ENCODE data around the gene HS2ST1. TPM values are rescaled to one million over a fixed set of nuclear protein-coding genes. Genes with fewer than 3 reads are reported as not detected.
"Not testable (repeated sequence)": the region's sequence is repeated elsewhere in the genome, so short reads cannot be mapped to it uniquely, and the experiment has no call there.

The HS2ST1 gene
- total RNA-seq, 2 experiments from 2014 or later, result 13.9 to 17.0 TPM

- Mint-ChIP-seq H3K4me3 (no peak overlapping the region), H3K36me3 (peaks cover 1% of the 10 kb centered on the region), H3K27me3 (no peaks in the 10 kb centered on the region), H3K9me3 (ENCODE audit: low read depth) (no peaks in the 10 kb centered on the region), H3K27ac (no peak overlapping the region), H3K4me1 (peaks cover 2% of the 10 kb centered on the region)
- ATAC-seq, result no peak
- CTCF ChIA-PET, result no interaction called here
- DNase-seq, result no peak
These were observed 110.6 kb downstream of the HS2ST1 start for GRCh38 chr1:87024936-87025540.

DNA sequence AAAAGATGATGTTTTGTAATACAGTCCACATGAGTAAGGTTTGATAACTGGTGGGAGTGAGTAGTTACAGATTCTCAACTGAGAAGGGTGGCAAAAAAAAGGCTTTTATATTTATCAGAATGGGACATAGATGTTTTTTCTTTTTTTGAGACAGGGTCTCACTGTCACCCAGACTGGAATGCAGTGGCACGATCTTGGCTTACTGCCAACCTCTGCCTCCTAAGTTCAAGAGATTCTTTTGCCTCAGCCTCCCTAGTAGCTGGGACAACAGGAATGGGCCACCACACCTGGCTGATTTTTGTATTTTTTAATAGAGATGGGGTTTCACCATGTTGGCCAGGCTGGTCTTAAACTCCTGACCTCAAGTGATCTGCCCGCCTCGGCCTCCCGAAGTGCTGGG lies 113.1 kb downstream of the HS2ST1 start:
- H3K4me3 Mint-ChIP-seq; H3K4me1 Mint-ChIP-seq; H3K9me3 Mint-ChIP-seq (ENCODE audit: low read depth); H3K27ac Mint-ChIP-seq; H3K27me3 Mint-ChIP-seq; ATAC-seq; CTCF ChIA-PET; DNase-seq; H3K36me3 Mint-ChIP-seq: not testable (repeated sequence)

GRCh38 chr1:87028576-87028975 lies 114.1 kb downstream of the HS2ST1 start:
- Mint-ChIP-seq H3K4me3 (no peak overlapping the region), H3K27ac (no peak overlapping the region), H3K27me3 (no peaks in the 10 kb centered on the region), H3K9me3 (ENCODE audit: low read depth) (no peaks in the 10 kb centered on the region), H3K36me3 (peaks cover 1% of the 10 kb centered on the region), H3K4me1 (peaks cover 2% of the 10 kb centered on the region)
- ATAC-seq, result no peak
- DNase-seq, result no peak
- CTCF ChIA-PET, result no interaction called here

GRCh38 chr1:87030740-87031690 lies 116.6 kb downstream of the HS2ST1 start:
- Mint-ChIP-seq H3K27ac (no peak overlapping the region), H3K36me3 (peaks cover 1% of the 10 kb centered on the region), H3K4me3 (no peak overlapping the region), H3K27me3 (no peaks in the 10 kb centered on the region), H3K4me1 (no peaks in the 10 kb centered on the region), H3K9me3 (ENCODE audit: low read depth) (no peaks in the 10 kb centered on the region)
- CTCF ChIA-PET, result no interaction called here
- ATAC-seq, result no peak
- no peak for DNase-seq

DNA sequence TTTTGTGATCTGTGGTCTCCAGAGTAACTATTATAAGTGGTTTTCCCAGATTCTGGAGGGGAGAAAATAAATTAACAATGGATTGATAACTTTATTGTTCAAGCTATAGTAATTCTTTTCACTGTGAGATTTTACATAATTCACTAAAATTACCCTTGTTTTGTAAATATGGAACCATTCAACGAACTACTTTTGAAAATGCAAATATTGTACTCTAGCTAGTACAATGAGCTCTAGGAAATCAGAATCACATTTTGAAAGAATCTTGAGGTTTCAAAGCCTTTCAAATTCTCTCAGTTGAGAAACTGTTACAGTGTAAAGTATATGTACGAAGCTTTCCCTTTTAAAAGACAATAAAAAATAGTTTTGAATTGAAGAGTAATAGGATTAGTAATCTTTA lies 119.9 kb downstream of the HS2ST1 start:
- H3K4me3 Mint-ChIP-seq, result no peak overlapping the region

DNA sequence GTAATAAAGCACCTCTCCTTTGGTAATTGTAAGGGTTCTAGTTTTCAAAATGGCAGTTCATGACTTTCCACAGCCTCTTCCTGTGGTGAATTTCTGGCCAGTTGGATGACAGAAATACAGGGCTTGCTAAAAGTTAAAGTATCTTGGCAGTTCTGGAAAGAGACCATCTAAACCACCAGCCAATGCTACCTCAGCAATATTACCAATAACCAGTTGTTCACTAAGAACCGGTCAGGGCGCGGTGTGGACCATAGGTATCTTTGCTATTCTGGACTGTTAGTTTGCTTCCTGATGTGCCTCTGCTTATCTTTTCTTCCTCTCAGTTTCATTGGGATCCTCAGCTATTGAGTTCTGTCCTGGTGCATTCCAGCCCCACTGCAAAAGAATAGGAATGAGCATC lies 124.7 kb downstream of the HS2ST1 start:
- Mint-ChIP-seq H3K36me3 (peaks cover 6% of the 10 kb centered on the region), H3K9me3 (ENCODE audit: low read depth) (no peaks in the 10 kb centered on the region), H3K27me3 (no peaks in the 10 kb centered on the region), H3K4me1 (no peaks in the 10 kb centered on the region), H3K27ac (no peak overlapping the region), H3K4me3 (no peak overlapping the region)
- no peak for ATAC-seq
- no peak for DNase-seq
- CTCF ChIA-PET, result no interaction called here

More for the DNA sequence above, 119.9 kb downstream of the HS2ST1 start:
- H3K4me1 Mint-ChIP-seq, result no peaks in the 10 kb centered on the region
- H3K9me3 Mint-ChIP-seq (ENCODE audit: low read depth), result no peaks in the 10 kb centered on the region
- DNase-seq (no peak), ATAC-seq (no peak)
- no peaks in the 10 kb centered on the region for H3K27me3 Mint-ChIP-seq
- H3K27ac Mint-ChIP-seq, result no peak overlapping the region
- peaks cover 3% of the 10 kb centered on the region for H3K36me3 Mint-ChIP-seq
- CTCF ChIA-PET, result no interaction called here

DNA sequence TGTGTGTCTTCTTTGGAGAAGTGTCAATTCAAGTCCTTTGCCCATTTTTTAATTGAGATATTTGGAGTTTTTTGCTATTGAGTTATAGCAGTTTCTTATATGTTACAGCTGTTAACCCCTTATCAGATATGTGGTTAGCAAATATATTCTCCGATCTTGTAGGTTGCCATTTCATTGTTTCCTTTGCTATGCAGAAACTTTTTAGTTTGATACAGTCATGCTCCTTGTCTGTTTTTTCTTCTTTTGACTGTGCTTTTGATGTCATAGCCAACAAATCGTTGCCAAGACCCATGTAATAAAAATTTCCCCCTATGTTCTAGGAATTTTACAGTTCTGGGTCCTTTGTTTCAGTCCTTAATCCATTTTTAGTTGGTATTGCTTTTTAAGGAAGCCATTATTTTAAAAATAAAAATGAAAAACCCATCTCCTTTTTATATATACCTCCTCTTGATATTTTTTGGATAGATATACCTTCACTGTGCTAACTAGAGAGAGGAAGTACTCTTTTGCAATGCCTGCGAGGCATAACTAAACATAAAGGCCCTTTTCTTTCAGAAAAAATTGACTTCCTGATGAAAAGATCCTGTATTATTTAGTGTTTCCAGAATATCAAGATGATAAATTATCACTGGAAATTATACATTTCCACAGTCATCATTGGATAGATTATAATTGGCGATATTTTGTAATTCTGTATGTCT lies 127.8 kb downstream of the HS2ST1 start:
- CTCF ChIA-PET, result no interaction called here
- ATAC-seq (no peak), DNase-seq (no peak)
- Mint-ChIP-seq H3K27me3 (no peaks in the 10 kb centered on the region), H3K36me3 (peaks cover 11% of the 10 kb centered on the region), H3K4me1 (peaks cover 19% of the 10 kb centered on the region), H3K4me3 (no peak overlapping the region), H3K9me3 (ENCODE audit: low read depth) (no peaks in the 10 kb centered on the region), H3K27ac (no peak overlapping the region)

- no peak for ATAC-seq
- peak overlapping the region; percentile 64 for H3K27ac Mint-ChIP-seq
- CTCF ChIA-PET, result interaction anchor here (1.1 to 1.3 kb wide), 3 partner anchors 39 to 340 kb away, joined by 3 to 5 read pairs (median 3); partner anchors contain the start of gene SH3GLB1
These were observed 130.0 kb downstream of the HS2ST1 start for GRCh38 chr1:87044424-87044823.

GRCh38 chr1:87044840-87045239 lies 130.4 kb downstream of the HS2ST1 start:
- Mint-ChIP-seq H3K9me3 (ENCODE audit: low read depth) (no peaks in the 10 kb centered on the region), H3K27ac (peak overlapping the region; percentile 64), H3K36me3 (peaks cover 13% of the 10 kb centered on the region), H3K4me1 (peaks cover 19% of the 10 kb centered on the region), H3K27me3 (no peaks in the 10 kb centered on the region), H3K4me3 (no peak overlapping the region)
- CTCF ChIA-PET, result interaction anchor here (1.1 to 1.3 kb wide), 3 partner anchors 30 to 68 kb away, joined by 3 to 5 read pairs (median 3); no protein-coding TSS in a partner anchor
- ATAC-seq (peak; percentile 81), DNase-seq (peak; percentile 42)

More at GRCh38 chr1:87044424-87044823, 130.0 kb downstream of the HS2ST1 start:
- no peak overlapping the region for H3K4me3 Mint-ChIP-seq
- DNase-seq, result no peak
- H3K4me1 Mint-ChIP-seq, result peaks cover 19% of the 10 kb centered on the region
- H3K9me3 Mint-ChIP-seq (ENCODE audit: low read depth), result no peaks in the 10 kb centered on the region
- peaks cover 13% of the 10 kb centered on the region for H3K36me3 Mint-ChIP-seq
- no peaks in the 10 kb centered on the region for H3K27me3 Mint-ChIP-seq

GRCh38 chr1:87045761-87046304 lies 131.4 kb downstream of the HS2ST1 start:
- Mint-ChIP-seq H3K36me3 (peaks cover 13% of the 10 kb centered on the region), H3K27me3 (no peaks in the 10 kb centered on the region), H3K27ac (peak overlapping the region; percentile 64), H3K4me3 (no peak overlapping the region), H3K4me1 (peaks cover 19% of the 10 kb centered on the region), H3K9me3 (ENCODE audit: low read depth) (no peaks in the 10 kb centered on the region)
- CTCF ChIA-PET, result interaction anchor here (1.1 to 1.3 kb wide), 3 partner anchors 29 to 69 kb away, joined by 3 to 5 read pairs (median 3); no protein-coding TSS in a partner anchor
- DNase-seq (peak; percentile 47), ATAC-seq (peak; percentile 61)

GRCh38 chr1:87046951-87047350 lies 132.5 kb downstream of the HS2ST1 start:
- no peak for DNase-seq
- H3K36me3 Mint-ChIP-seq, result peaks cover 12% of the 10 kb centered on the region
- no peak overlapping the region for H3K4me3 Mint-ChIP-seq
- no peaks in the 10 kb centered on the region for H3K27me3 Mint-ChIP-seq
- H3K27ac Mint-ChIP-seq, result no peak overlapping the region
- no peak for ATAC-seq
- CTCF ChIA-PET, result no interaction called here
- peaks cover 19% of the 10 kb centered on the region for H3K4me1 Mint-ChIP-seq
- no peaks in the 10 kb centered on the region for H3K9me3 Mint-ChIP-seq (ENCODE audit: low read depth)

GRCh38 chr1:87048237-87048636 lies 133.8 kb downstream of the HS2ST1 start:
- Mint-ChIP-seq H3K27me3 (no peaks in the 10 kb centered on the region), H3K4me1 (peaks cover 19% of the 10 kb centered on the region), H3K4me3 (no peak overlapping the region), H3K27ac (no peak overlapping the region), H3K9me3 (ENCODE audit: low read depth) (no peaks in the 10 kb centered on the region), H3K36me3 (peaks cover 10% of the 10 kb centered on the region)
- DNase-seq (no peak), ATAC-seq (no peak)
- CTCF ChIA-PET, result no interaction called here

GRCh38 chr1:87051965-87052364 lies 137.5 kb downstream of the HS2ST1 start:
- DNase-seq, result no peak
- CTCF ChIA-PET, result no interaction called here
- peaks cover 6% of the 10 kb centered on the region for H3K36me3 Mint-ChIP-seq

More at GRCh38 chr1:87051965-87052364, 137.5 kb downstream of the HS2ST1 start:
- ATAC-seq, result no peak
- Mint-ChIP-seq H3K27ac (no peak overlapping the region), H3K4me1 (no peaks in the 10 kb centered on the region), H3K27me3 (no peaks in the 10 kb centered on the region), H3K4me3 (no peak overlapping the region), H3K9me3 (ENCODE audit: low read depth) (peaks cover 2% of the 10 kb centered on the region)
